Stomach (tissue), 9 donors: ENCODE results near the gene ADAMTS10. TPM values are rescaled to one million over a fixed set of nuclear protein-coding genes. Genes with fewer than 3 reads are reported as not detected.

Source experiments
- DNase-seq, 2 donors: peaks; one replicate each; pipeline versions ENCODE4 v3.0.0 to v3.0.0-alpha.2; 2013 to 2019
- H3K27ac ChIP-seq, 5 donors: fragments of 200-600 bp in 4 of 5; sonication (generic) in 4 of 5; one replicate each; pipeline ENCODE4 v1.5.1; 2013 to 2019; ENCODE audit warnings: mild to moderate bottlenecking in 1 of 5, moderate library complexity in 1 of 5
- H3K27me3 ChIP-seq, 3 donors: fragments of 200-600 bp; sonication (generic); one replicate each; pipeline ENCODE4 v1.5.1; 2017 to 2019; ENCODE audit warnings: mixed run types in 1 of 3
- H3K36me3 ChIP-seq, 4 donors: fragments of 200-600 bp; sonication (generic); 1 replicate in 3 of 4; 2 replicates in 1 of 4; pipeline ENCODE4 v1.5.1; 2016 to 2019
- H3K4me1 ChIP-seq, 4 donors: fragments of 200-600 bp; sonication (generic); one replicate each; pipeline ENCODE4 v1.5.1; 2016 to 2019
- H3K4me3 ChIP-seq, 4 donors: fragments of 200-600 bp; sonication (generic) in 3 of 4; one replicate each; pipeline ENCODE4 v1.5.1; 2016 to 2019; ENCODE audit warnings: mild to moderate bottlenecking in 1 of 4
- H3K9me3 ChIP-seq, 4 donors: fragments of 200-600 bp; sonication (generic); one replicate each; pipeline ENCODE4 v1.5.1; 2016 to 2019
- CTCF ChIP-seq, 7 experiments: fragments of 450-650 bp in 4 of 7; fragments of 200-600 bp in 3 of 7; sonication (generic) in 3 of 7; IDR thresholded peaks; one replicate each; pipeline ENCODE4 v1.5.1; 2016 to 2019; ENCODE audit warnings: antibody characterized with exemption in 7 of 7, control low read depth in 2 of 7, mild to moderate bottlenecking in 1 of 7
- EP300 ChIP-seq: sonication (generic); formaldehyde crosslinking; IDR thresholded peaks from one replicate; pipeline ENCODE4 v1.6.1; 2017; ENCODE audit warnings: antibody characterized with exemption
- POLR2A ChIP-seq, 4 donors: fragments of 450-650 bp; IDR thresholded peaks; one replicate each; pipeline ENCODE4 v1.6.1; 2016; ENCODE audit warnings: antibody characterized with exemption in 4 of 4, control low read depth in 2 of 4, mild to moderate bottlenecking in 1 of 4, moderate library complexity in 1 of 4
- POLR2AphosphoS5 ChIP-seq, 3 donors: sonication (generic); formaldehyde crosslinking; IDR thresholded peaks; one replicate each; pipeline ENCODE4 v1.6.1; 2016; ENCODE audit warnings: antibody characterized with exemption in 3 of 3
- WGBS, 5 donors: extraction: QIAGEN DNeasy Blood & Tissue Kit in 3 of 5; methylation state at CpG; one replicate each; pipeline versions ENCODE4 v1.1.5 to v1.1.7; 2013 to 2018; 5-methylcytosine and 5-hydroxymethylcytosine counted together
- intact Hi-C: fragments of 100-400 bp; cut with DNase I; formaldehyde crosslinking; loops from one replicate; pipeline ENCODE4 v1.15.1; 2023; ENCODE audit warnings: low total_unique reads
- polyA plus RNA-seq, 3 donors: library from polyadenylated mRNA; stranded (reverse); fragments of 200-250 nt; gene quantifications; one replicate each; pipeline ENCODE4 v1.2.3, GENCODE V29; 2013
- total RNA-seq, 5 donors: library from RNA; depleted of rRNA; stranded (reverse); fragments of >200 nt; gene quantifications; one replicate each; pipeline versions ENCODE4 v1.1.0 to v1.2.3, GENCODE V29; 2014 to 2016
- donor health status: healthy with polysubstance abuse.
- donor health status: Bipolar disorder and iron deficiency.
- donor health status: healthy.

Gene ADAMTS10
- total and polyA plus RNA-seq, 8 donors = 1.9 to 28.5 (median 7.6) TPM

GRCh38 chr19:8580710-8581281, 29.7 kb downstream of the ADAMTS10 start:
- no peaks in the 10 kb centered on the region for H3K9me3 ChIP-seq
- 4 to 7% (median 5%) methylated on average over 11 to 21 of the region's 21 CpGs for WGBS, 5 donors
- no peak overlapping the region for H3K4me3 ChIP-seq
- TF ChIP-seq EP300 = no peak
- peak in 5 of 7 experiments; percentile 92 to 99 (median 98) for TF ChIP-seq CTCF (IDR thresholded peaks at IDR 0.05)
- TF ChIP-seq POLR2AphosphoS5 (IDR thresholded peaks at IDR 0.05) = peak in 1 of 3 donors; percentile 76
- peaks cover 0 to 46% (median 17%) of the 10 kb centered on the region in 3 donors for H3K27me3 ChIP-seq
- H3K36me3 ChIP-seq = peaks cover 0 to 15% (median 4%) of the 10 kb centered on the region in 4 donors
- peak; percentile 84 to 94 for DNase-seq
- no peak overlapping the region for H3K27ac ChIP-seq
- H3K4me1 ChIP-seq = peaks cover 0 to 35% (median 14%) of the 10 kb centered on the region in 4 donors
- intact Hi-C loops = no loop called here

DNA sequence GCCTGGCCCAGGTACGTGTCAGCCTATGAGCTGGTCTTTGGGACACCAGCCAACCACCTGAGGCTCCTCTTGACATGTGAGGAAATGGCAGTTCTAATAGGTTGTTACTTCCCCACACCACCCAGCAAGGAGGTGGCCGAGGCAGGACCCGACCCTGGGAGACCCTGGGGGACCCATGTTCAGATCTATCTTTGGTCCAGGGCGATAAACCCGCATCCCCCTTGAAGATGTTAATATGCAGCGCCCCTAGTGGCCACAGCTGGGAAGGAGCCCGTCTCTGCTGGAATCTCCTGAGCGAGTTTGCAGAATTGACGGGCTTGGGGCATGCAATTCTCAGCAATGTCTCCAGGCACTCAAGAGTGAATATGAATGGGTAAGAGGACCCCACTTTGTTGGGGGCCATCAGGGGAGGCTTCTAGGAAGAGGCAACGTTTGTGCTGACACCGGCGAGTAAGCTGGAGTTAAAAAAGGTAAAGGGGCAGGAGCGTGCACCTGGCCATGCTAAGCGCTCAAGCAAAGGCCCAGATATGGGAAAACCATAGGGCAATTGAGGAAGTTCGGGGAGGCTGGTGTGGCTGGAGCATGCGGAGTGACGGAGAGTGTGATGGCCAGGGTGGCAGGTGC, 31.8 kb downstream of the ADAMTS10 start:
- 19 to 22% (median 20%) methylated on average over 16 to 17 of the region's 17 CpGs for WGBS, 5 donors

GRCh38 chr19:8577741-8578140, 32.8 kb downstream of the ADAMTS10 start:
- intact Hi-C loops = no loop called here
- peaks cover 0 to 35% (median 14%) of the 10 kb centered on the region in 4 donors for H3K4me1 ChIP-seq
- H3K27ac ChIP-seq = peak overlapping the region in 2 of 5 donors; percentile 77 to 84
- TF ChIP-seq CTCF (IDR thresholded peaks at IDR 0.05) = no peak
- no peak for TF ChIP-seq POLR2A (IDR thresholded peaks at IDR 0.05)
- no peak for TF ChIP-seq POLR2AphosphoS5 (IDR thresholded peaks at IDR 0.05)
- TF ChIP-seq EP300 = no peak
- H3K36me3 ChIP-seq = no peaks in the 10 kb centered on the region
- WGBS, 5 donors = 60 to 79% (median 73%) methylated on average over 4 of the region's 4 CpGs
- H3K27me3 ChIP-seq = peaks cover 0 to 40% (median 17%) of the 10 kb centered on the region in 3 donors
- peak overlapping the region in 2 of 4 donors; percentile 44 to 50 for H3K4me3 ChIP-seq
- no peaks in the 10 kb centered on the region for H3K9me3 ChIP-seq
- no peak for DNase-seq

More for the DNA sequence above, 31.8 kb downstream of the ADAMTS10 start:
- Histone ChIP-seq H3K27me3 (peaks cover 0 to 40% (median 17%) of the 10 kb centered on the region in 3 donors), H3K4me3 (no peak overlapping the region), H3K4me1 (peaks cover 0 to 35% (median 14%) of the 10 kb centered on the region in 4 donors), H3K36me3 (no peaks in the 10 kb centered on the region), H3K9me3 (no peaks in the 10 kb centered on the region), H3K27ac (no peak overlapping the region)
- intact Hi-C loops = no loop called here
- TF ChIP-seq EP300 (no peak), CTCF (IDR thresholded peaks at IDR 0.05) (peak in 5 of 7 experiments; percentile 60 to 95 (median 90))
- DNase-seq = peak; percentile 83 to 85

GRCh38 chr19:8577247-8577646, 33.3 kb downstream of the ADAMTS10 start, which contains the start of gene MYO1F:
Gene MYO1F (minus strand): TSS chr19:8577442. CDS start chr19:8577309, 133 bp downstream.
- H3K27ac ChIP-seq = peak within 1 kb of the TSS; percentile 21 to 84 (median 54)
- 5 to 19% (median 14%) methylated on average over 2 to 7 of the region's 7 CpGs for WGBS, 5 donors
- intact Hi-C loops = no loop called here
- no peaks in the 10 kb centered on the region for H3K9me3 ChIP-seq
- DNase-seq = peak in 1 of 2 donors; percentile 41
- peaks cover 0 to 40% (median 17%) of the 10 kb centered on the region in 3 donors for H3K27me3 ChIP-seq
- TF ChIP-seq POLR2AphosphoS5 (IDR thresholded peaks at IDR 0.05) = no peak
- TF ChIP-seq CTCF (IDR thresholded peaks at IDR 0.05) = no peak
- no peak for TF ChIP-seq EP300
- TF ChIP-seq POLR2A (IDR thresholded peaks at IDR 0.05) = no peak
- H3K4me1 ChIP-seq = peaks cover 0 to 35% (median 14%) of the 10 kb centered on the region in 4 donors
- H3K4me3 ChIP-seq = peak within 1 kb of the TSS; percentile 28 to 50 (median 42)
- H3K36me3 ChIP-seq = no peaks in the 10 kb centered on the region
